ENCODE data around the gene LENG8. TPM values are rescaled to one million over a fixed set of nuclear protein-coding genes. Genes with fewer than 3 reads are reported as not detected.

LENG8 gene
- total and polyA plus RNA-seq, 2 of the 8 experiments (the other 6 are each of a cell fraction or from before 2014, with no cell fraction given) = 62.2 to 108 TPM

GRCh38 chr19:54454781-54455675, 6.0 kb downstream of the LENG8 start (continued):
- no peak for TF ChIP-seq SUZ12 (IDR thresholded peaks at IDR 0.05; ENCODE audit: low read length)
- TF ChIP-seq USF2 (IDR thresholded peaks at IDR 0.05; ENCODE audit: low read length) = no peak
- no peak for TF ChIP-seq TCF12 (IDR thresholded peaks at IDR 0.05; ENCODE audit: low read depth, low read length)
- TF ChIP-seq SIN3A (conservative IDR thresholded peaks at IDR 0.05 in 1 of 2, IDR thresholded peaks at IDR 0.05 in 1 of 2; ENCODE audit: low read depth in 1 of 2, low read length in 2 of 2) = no peak

All from H1 (cell line).